Right kidney (tissue), 1 donor: ENCODE measurements around the gene TM7SF3.

ENCODE experiments used
- DNase-seq: peaks from one replicate; pipeline ENCODE4 v3.0.0-alpha.2; 2016

The TM7SF3 gene

DNA sequence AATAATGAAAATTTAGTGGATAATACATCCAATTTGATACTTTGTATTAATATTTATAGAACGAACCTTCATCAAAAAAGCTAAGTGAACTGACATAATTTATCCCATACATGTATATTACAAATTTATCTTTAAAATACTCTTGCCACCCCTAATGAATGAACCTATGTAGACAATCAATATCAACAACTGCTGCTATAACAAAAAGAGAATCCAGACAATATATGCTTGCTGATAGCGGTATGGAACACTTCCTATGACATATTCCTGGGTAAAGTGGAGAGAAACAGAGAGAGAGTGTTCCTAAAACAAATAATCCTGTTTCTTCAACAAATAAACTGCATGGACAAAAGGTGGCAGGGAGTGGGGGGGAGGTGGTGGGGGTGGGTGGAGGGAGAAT is 31.3 kb downstream of the TM7SF3 start:
- no peak for DNase-seq

DNA sequence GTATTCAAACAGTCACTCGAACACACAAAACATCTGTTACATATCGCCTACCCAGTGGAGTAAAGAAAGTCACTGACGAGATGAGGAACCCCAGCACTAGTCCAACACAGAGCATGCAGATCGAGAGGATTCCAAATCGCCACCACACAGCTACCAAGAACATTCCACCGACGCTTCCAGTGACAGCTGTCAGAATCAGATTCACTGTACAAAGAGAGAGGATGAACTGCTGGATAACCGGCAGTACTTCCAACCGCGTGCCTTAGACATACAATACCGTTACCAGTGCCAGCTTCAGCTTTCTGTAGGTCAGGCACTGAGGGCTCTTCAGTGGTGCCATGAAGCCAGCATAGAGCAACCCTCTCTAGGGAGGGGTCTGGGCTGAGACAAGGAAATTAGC is 34.5 kb downstream of the TM7SF3 start:
- DNase-seq: no peak

DNA sequence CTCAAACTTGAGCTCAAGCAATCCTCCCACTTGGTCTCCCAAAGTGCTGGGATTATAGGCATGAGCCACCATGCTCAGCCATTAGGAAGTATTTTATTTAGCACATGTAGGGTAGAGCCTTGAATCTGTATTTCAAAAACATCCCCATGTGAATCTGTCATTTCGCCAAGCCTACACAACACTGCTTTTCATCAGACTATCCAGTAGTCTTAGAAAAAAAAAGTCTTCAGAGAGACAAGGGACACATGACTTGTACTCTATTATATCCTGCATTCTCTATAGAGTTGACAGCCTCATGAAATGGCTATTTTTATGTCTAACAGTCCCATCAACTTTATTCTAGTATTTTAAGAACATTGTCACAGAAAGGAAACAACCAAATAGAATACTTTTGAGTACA is 35.4 kb downstream of the TM7SF3 start:
- no peak for DNase-seq

DNA sequence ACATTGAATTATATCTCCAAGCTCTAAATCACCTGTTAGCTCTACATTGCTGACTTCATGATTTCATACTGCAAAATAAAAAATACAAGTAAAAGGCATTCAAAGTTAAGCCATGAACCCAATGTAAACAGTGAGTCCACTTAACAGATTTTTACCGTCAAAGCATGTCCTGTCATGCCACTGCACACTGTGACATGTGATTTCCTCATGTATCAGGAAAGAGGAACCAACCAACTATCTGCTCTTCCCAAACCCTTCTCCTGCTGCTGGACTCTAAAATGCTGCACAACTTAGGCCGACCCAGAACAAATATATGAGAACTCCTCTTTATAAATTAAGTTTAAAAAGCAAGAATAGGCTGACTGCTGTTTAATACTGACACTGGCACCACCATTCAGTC is 37.5 kb downstream of the TM7SF3 start:
- no peak for DNase-seq

DNA sequence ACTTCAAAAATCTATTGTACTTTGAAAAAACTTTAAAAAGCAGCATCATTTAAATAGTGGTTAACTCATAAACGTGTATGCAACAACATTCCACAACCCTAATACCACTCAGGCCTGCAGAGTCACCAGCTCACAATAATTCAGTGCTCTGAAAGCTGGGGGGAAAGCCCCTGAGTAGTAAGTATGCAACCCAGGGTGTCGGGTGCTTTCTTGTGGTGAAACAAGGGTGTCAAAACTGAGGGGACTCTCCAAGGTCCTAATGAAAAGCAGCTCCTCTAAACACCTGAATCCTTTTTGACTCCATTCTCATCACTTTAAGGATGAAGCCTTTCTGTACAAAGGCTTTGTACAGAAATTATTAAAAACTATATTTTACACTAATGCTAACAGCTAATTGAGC is 42.2 kb downstream of the TM7SF3 start:
- no peak for DNase-seq

DNA sequence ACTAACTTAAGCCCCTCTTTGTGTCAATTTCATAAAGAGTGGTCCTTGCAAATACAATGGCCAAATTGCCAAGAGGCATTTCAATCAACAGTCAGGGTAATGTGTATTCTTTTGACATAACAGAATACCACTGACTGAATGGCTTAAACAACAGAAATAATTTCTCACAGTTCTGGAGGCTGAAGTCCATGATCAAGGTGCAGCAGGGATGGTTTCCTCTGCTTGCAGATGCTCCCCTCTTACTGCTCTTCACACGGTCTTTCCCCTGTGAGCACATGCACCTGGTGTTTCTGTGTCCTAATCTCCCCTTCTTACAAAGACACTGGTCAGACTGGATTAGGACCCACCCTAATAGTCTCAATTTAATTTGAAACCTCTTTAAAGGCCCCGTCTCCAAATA is 44.0 kb downstream of the TM7SF3 start:
- no peak for DNase-seq

DNA sequence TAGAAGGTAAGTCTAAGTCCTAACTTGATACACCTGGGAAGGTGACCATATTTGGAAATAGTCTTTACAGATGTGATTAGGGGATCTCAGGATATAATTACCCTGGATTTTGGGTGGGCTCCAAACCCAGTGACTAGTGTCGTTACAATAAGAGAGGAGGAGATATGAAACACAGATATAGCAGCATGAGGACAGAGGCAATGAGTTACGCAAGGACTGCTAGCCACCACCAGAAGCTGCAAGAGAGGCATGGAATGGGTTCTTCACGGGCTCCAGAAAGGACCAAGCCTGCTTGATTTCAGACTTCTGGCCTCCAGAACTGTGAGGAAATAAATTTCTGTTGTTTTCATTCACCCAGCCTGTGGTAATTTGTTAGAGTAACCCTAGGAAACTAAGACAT is 47.3 kb downstream of the TM7SF3 start:
- no peak for DNase-seq

DNA sequence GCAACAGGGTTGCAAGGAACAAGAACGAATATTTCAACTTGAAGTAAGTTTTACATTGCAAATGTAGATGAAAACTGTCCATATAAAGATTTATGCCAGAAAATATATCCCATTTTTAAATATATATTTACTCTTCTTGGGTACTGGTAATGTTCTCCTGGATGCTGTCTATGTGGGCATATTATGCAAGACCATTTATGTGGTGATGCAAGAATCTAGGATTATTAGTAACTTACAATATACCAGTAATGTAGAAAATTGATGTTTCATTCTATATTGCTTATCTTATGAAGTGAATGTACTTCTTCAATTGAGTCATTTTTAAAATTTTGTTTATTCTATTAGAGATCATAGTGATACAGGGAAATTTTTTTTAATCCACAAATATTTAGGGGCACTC is 50.8 kb downstream of the TM7SF3 start:
- no peak for DNase-seq

DNA sequence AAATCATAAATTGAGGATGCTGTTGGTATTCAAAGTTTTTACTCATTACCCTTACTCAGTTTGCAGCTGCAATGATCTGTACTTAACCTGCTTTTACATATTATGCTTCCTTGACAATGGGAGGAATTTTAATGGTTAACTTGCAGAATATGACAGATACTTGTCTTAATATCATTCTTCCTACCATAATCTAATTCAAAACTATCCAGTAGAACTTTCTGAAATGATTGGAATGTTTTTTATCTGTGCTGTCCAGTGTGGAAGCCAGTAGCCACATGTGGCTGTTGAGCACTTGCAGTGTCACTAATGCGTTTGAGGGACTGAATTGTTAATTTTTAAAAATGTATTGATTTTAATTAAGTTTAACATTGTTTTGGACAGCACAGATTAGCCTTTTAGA is 52.4 kb downstream of the TM7SF3 start:
- DNase-seq: no peak

DNA sequence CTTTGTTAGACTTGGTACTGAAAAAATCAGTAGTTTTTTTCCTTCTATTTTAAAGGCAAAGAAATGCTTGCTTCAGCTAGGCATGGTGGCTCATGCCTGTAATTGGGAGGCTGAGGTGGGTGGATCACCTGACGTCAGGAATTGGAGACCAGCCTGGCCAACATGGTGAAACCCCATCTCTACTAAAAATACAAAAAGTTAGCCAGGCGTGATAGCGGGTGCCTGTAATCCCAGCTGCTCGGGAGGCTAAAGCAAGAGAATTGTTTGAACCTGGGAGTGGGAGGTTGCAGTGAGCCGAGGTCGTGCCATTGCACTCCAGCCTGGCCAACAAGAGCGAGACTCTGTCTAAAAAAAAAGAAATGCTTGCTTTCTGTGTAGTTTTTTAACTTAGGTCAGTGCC is 52.8 kb downstream of the TM7SF3 start:
- DNase-seq: peak; percentile 20

DNA sequence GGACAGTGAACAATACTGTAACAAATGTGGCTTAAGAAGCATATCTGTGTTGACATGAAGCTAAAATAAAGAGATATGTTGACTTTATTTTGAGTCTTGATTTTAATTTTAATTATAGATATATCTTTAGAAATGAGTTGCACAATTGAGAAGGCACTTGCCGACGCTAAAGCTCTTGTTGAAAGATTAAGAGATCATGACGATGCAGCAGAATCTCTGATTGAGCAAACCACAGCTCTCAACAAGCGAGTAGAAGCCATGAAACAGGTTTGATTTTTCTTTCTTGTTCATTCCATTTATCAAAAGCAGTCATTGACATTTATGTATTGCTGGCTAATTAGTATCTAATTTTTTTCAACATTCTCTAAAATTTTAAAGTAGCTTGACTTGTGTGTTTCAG is 60.2 kb downstream of the TM7SF3 start:
- no peak for DNase-seq

DNA sequence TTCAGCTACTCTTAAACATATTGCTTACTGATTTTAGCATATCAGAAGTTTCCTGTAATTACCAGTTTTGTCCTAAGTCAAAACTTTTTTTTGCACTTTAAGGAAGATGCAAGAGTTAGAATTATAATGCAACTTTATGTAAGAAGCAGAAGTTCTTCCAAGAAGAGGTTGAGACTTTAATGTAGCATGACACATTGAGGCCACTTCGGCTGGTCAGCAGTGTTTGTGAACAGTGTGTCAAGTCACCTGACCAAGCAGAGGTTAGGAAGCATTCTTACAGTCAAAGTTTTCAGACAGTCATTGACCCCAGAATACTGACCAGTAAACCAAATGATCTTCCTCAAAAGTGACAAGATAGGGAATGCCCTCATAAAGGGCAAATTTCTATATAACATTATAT is 60.7 kb downstream of the TM7SF3 start:
- no peak for DNase-seq

DNA sequence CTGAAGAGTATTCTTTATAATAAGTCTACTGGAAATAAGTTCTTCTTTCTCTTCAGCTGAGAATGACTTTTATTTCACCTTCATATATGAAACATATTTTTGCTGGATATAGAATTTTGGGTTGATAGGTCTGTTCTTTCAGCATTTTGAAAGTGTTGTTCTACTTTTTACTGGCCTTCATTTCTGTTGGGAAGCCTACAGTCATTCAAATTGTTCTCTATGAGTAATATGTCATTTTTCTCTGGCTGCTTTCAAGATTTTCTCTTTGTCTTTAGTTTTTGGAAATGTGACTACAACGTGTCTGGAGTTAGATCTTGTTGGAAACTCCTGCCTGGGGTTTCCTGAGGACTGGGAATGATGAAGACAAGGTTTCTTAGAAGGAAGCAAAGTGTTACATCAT is 65.9 kb downstream of the TM7SF3 start:
- DNase-seq: no peak

DNA sequence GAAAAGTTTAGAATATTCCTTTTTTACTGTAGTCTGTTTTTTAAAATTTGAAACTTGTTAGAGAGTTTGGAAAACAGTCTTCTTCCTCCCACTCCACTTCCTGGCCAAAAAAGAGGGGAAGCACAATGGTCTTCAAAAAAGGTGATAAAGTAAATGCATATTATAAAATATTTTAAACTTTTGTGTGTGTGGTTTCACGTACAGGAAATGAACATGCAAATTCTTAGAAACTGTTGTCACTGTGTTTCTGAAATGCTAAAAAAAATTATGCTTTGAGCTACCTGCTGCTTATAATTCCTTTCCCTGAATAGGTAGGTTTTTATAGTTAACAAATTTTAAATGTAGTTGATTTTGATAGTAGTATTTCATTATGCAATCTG is 73.0 kb downstream of the TM7SF3 start:
- no peak for DNase-seq

DNA sequence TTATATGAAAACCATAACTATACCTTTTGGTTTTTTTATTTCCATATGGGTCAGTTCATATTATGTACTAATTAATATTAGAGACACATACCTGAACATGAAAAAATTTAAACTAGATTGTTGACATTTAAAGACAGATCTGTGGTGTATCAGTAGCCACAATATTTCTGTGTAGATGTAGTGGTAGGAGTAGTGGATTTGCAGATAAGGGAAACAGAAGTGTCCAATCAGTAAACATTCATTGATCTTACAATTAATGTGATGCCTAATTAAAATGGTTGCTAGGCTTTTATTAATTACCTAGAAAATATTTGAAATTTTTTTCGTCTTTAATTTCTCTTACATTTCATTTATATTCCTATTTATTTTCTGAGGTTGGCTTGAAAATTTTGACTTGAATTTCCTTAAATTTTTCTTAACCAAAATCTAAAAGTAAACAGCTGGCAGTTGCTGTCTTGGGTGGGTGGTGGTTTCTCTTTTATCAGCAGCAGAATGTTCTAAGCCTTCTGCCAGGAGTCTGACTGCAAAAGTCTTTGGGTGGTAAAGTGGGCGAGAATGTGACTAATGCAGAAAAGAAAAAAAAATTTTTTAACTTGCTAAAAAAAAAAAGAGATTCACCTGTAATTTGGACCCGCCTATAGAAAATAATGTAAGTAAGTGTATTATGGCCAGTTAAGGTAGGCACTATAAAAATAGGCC is 73.5 kb downstream of the TM7SF3 start:
- DNase-seq: no peak

DNA sequence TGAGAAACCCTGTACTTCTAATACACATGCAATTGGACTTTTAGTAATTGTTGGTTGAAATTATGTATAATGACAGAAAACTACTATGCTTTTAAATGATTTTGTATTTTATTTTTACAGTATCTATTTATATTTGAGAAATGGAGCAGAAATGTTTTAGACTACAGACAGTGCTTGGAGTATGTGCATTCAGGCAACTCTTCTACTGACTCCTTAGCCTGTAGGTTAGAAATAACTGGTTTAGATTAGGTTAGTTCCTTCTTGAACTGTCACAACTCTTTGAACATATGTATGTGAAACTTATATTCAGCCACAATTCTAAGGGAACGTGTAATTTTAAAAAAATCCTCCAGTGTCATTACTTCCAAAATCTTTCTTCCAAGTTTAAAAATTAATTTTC is 74.2 kb downstream of the TM7SF3 start:
- no peak for DNase-seq

DNA sequence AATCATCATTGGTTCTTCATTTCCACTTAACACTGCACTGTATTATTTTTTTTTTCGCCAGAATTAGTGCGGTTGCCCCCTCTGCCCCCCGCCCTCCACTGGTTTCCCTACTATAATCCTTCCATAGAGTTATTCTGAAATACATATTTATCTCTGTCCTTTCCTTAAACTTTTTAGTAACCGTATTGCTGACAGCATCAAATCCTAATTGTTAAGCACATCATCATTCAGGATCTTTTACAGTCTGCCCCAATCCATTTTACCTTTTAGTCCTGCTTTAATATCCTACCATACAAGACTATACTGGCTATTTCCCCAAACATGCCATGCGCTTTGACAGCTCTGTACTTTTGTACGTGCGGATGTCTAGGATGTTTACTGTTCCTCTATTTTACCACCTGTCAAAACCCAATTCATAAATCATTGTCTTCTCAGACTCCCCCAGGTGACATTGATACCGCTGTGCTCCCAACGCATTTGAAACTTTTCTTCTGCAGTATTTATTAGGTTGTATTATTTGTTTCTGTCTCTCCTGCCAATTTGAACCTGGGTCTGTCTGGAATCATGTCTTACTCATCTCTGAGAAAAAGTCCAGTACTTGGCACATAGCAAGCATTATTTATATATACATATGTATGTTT is 74.9 kb downstream of the TM7SF3 start:
- DNase-seq: peak; percentile 5

DNA sequence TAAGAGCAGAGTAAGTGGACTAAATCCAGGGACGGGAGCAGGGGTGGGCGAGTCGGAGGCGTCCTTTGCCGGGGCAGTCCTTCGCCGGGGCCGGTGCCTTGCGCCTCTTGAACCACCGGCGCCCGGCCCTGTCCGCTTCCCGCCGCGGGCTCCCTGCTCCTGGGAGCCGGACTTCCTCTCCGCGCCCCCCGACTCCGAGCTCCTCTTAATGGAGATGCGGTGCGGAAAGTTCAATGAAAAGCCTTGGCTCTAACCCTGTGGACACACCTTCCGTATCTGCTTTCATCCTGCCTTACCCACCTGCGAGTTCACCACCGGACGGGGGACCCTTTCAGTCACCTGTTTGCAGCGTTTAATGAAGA is 75.5 kb downstream of the TM7SF3 start:
- no peak for DNase-seq

DNA sequence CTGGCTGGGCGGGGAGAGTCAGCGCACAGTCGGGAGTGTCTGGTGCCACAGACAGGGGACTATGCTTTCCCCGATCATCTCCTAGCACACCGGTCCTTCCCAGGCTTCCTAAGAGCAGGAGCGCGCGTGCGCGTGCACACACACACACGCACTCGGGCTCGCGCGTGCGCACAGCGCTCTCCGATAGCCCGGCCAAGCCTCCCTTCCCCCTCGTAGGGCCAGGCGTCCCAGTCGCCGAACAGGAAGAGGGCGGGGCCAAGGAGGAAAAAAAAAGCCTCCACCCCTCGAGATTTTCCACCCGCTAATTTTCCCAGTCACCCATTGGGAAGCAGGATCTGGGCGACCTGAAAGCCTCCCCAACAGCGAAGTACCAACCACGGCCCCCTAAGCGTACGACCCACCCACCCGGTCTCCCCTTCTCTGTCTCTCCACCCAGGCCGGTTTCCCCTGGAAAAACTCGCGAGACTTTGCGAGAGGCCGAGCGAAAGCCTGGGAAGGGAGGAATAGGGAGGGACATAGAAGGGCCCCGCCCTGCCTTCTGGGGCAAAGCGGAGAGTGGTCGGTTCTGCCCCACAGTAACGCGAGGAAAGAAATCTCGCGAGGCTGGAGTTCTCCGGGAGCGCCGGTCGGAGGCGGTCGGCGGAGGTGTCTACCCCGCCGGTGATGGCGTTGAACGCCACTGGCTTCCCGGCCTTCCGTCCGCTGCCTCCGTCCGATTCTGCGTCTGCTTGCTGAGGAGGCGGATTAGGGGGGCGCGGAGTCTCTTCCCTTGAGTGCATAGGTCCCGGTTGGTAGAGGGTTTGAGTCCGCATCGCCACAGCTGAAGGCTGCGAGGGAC is 76.1 kb downstream of the TM7SF3 start, which contains the start of the genes FGFR1OP2 and INTS13:
TSS of gene FGFR1OP2 (plus strand) at position 608 of the 838 bp plus-strand sequence. CDS start 15,689 bp downstream, outside the sequence.
TSS of gene INTS13 (minus strand) at position 119 of the 838 bp plus-strand sequence. CDS start 1,178 bp downstream, outside the sequence.
- peak; percentile 99 for DNase-seq

DNA sequence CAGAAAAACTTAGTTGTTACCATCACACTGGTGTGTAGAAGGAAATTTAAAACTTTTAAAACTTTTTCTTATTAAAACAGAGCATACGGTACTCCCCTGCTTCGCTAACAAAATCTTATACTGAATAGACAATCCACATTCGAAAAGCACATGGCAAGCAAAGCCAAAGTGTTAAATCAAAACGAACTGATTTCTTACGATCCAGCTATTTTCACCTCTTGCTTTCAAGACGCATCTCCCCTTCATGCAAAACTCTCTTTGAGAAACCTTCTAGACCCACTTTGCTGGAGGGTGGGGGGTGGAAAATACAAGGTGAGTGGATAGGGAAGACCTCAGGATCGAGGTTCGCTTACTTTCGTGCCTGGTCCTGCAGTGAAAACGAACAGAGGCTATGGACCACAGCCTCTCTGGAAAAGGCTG is 76.7 kb downstream of the TM7SF3 start:
- DNase-seq: no peak

DNA sequence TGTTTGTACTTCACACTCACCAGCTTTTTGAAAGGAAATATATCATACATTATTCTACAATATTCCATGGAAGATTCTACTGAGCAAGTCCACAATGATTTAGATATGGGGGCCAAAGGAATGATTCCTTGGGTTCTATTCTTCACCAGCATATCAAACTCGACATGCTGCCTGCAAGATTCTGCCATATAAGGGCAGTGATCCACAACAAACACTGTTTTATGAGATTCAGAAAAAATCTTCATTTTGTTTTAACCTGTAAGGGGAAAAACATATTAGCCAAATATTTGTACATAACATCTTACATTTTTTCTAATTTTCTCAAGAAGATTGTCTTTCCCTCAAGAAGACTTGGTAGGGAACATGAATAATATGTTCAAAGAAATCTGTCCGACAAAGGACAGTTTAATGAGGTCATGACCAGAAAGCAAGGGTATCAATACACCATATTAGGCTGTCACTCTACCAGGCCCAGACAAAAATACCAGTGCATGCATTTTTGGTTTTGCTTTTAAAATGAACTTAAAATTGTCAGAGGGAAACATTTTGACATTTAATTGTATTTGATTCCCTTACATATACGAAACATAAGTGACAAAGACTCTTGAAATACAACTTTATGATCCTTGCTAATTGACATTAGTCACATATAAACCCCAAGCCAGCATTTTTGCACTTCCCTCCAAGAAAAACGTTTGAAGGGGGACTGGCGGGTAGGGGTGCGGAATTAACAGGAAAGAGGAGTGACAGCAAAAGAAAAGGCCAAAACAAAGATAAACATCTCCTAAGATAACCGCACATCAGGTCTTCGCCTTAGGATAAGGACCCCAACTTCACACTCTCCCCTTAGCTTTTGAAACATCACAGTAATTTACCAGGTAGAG is 77.4 kb downstream of the TM7SF3 start:
- DNase-seq: peak; percentile 13

DNA sequence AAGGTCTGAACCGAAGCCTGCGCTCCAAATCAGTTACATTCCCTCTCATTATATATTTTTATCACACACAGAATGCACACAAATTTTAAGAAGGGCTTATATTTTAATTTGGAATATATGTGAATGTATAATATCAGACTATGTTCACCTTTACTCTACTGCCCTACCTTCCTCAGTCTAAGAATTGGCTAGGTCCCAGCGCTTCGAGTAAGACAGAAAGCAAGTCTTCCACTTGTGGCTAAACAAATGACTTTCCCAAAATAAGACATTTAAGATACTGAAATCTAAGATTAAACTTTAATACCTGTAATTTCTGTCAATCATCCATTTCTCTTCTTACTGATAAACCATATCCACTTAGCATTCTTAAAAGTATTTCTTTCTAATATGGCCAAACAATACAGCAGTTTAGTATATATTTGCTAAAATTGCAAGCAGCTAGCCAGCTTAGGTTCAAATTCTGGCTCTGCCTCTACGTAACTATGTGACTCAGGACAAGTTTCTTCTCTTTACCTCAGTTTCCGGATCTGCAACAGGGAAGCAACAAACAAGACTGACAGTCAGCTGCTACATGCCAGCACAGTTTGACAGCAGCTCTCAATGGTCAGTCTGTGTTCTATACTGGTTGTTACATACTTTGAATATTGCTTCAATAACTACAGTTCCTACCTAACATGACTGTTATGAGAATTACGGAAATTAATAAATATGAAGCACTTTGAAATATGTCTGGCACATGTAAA is 78.4 kb downstream of the TM7SF3 start:
- no peak for DNase-seq
